ENCODE measurements around the gene ENOX2. TPM values are rescaled to one million over a fixed set of nuclear protein-coding genes. Genes with fewer than 3 reads are reported as not detected.

The ENOX2 gene
- total and polyA plus RNA-seq, 2 of the 13 experiments (the other 11 are each of a cell fraction or from before 2014, with no cell fraction given), result 5.9 to 8.5 TPM

DNA sequence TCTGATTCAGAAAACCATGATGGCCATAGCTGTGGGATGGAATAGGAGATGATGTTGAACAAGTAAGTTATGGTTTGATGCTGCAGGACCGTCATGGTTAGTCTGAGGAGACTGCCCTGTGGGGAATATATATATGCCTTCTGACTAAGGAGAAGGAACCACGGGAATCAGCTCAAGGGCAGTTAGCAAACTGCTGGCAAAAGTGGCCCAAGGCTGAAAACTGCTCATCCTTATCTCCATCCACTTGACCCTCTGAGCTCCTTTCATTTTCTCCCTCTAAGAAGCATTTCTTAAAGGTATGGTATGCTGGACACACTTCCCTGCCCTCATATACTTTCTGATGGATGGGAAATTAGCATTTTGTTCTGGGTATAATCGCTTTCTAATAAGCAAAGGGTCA lies 161.9 kb downstream of the ENOX2 start:
- no peak overlapping the region for H2AFZ ChIP-seq (ENCODE audit: low read length)
- no peak overlapping the region for H3K4me2 ChIP-seq (ENCODE audit: low read depth, low read length)
- in situ Hi-C loops (cut with HindIII; ENCODE audit: extremely low pct_ligation_motif_present, low pct_unique_long_range_greater_than_20kb) (no loop called here), intact Hi-C loops (cut with micrococcal nuclease; ENCODE audit: unreplicated experiment) (no loop called here)
- WGBS (ENCODE audit: low lambda C conversion rate), result 100% methylated on average over 2 of the region's 3 CpGs
- H3K27ac ChIP-seq (ENCODE audit: extremely low read length, insufficient read depth, low read length), result no peak overlapping the region
- no peaks in the 10 kb centered on the region for H3K9me3 ChIP-seq (ENCODE audit: low read length)
- no peaks in the 10 kb centered on the region for H3K27me3 ChIP-seq (ENCODE audit: control insufficient read depth in 1 of 2, insufficient read depth in 2 of 2, low read length in 2 of 2)
- H3K79me2 ChIP-seq (ENCODE audit: insufficient read depth, low read length), result no peaks in the 10 kb centered on the region
- no peak for FAIRE-seq
- no peak overlapping the region for H3K4me3 ChIP-seq (replicated peaks in 1 of 3; ENCODE audit: insufficient read depth in 1 of 3, low read depth in 2 of 3, low read length in 3 of 3)
- DNase-seq (ENCODE audit: low spot score), result no peak
- H3K36me3 ChIP-seq (replicated peaks in 1 of 2; ENCODE audit: control insufficient read depth in 1 of 2, insufficient read depth in 2 of 2, low read length in 2 of 2), result no peaks in the 10 kb centered on the region
- BruUV-seq (replicated peaks), result no TSS peak
- H3K4me1 ChIP-seq (ENCODE audit: insufficient read depth, low read length), result no peaks in the 10 kb centered on the region
- POLR2A ChIA-PET, result no interaction called here
- TF ChIP-seq ZNF782 (CRISPR knock-in tag; IDR thresholded peaks at IDR 0.05; ENCODE audit: borderline replicate concordance) (no peak), ZNF446 (CRISPR knock-in tag; IDR thresholded peaks at IDR 0.05) (no peak), ERF (CRISPR knock-in tag; IDR thresholded peaks at IDR 0.05) (no peak), HNRNPL (IDR thresholded peaks at IDR 0.05; ENCODE audit: low read depth, low read length) (no peak), RARG (CRISPR knock-in tag; IDR thresholded peaks at IDR 0.05; ENCODE audit: low read depth) (no peak), ZNF205 (CRISPR knock-in tag; IDR thresholded peaks at IDR 0.05) (no peak), SPEN (CRISPR knock-in tag; IDR thresholded peaks at IDR 0.05; ENCODE audit: low read depth) (no peak), ZFAT (CRISPR knock-in tag; conservative IDR thresholded peaks at IDR 0.05) (no peak), SIN3B (IDR thresholded peaks at IDR 0.05; ENCODE audit: low read length) (no peak), ZNF619 (CRISPR knock-in tag; IDR thresholded peaks at IDR 0.05) (no peak), ZNF17 (CRISPR knock-in tag; IDR thresholded peaks at IDR 0.05) (no peak), ZNF598 (CRISPR knock-in tag; IDR thresholded peaks at IDR 0.05; ENCODE audit: borderline replicate concordance) (no peak)
- TF ChIP-seq, protein P1, sequence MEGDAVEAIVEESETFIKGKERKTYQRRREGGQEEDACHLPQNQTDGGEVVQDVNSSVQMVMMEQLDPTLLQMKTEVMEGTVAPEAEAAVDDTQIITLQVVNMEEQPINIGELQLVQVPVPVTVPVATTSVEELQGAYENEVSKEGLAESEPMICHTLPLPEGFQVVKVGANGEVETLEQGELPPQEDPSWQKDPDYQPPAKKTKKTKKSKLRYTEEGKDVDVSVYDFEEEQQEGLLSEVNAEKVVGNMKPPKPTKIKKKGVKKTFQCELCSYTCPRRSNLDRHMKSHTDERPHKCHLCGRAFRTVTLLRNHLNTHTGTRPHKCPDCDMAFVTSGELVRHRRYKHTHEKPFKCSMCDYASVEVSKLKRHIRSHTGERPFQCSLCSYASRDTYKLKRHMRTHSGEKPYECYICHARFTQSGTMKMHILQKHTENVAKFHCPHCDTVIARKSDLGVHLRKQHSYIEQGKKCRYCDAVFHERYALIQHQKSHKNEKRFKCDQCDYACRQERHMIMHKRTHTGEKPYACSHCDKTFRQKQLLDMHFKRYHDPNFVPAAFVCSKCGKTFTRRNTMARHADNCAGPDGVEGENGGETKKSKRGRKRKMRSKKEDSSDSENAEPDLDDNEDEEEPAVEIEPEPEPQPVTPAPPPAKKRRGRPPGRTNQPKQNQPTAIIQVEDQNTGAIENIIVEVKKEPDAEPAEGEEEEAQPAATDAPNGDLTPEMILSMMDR (CRISPR knock-in tag; IDR thresholded peaks at IDR 0.05), result no peak
- TF ChIP-seq, protein P2, sequence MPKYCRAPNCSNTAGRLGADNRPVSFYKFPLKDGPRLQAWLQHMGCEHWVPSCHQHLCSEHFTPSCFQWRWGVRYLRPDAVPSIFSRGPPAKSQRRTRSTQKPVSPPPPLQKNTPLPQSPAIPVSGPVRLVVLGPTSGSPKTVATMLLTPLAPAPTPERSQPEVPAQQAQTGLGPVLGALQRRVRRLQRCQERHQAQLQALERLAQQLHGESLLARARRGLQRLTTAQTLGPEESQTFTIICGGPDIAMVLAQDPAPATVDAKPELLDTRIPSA (CRISPR knock-in tag; IDR thresholded peaks at IDR 0.05; ENCODE audit: borderline replicate concordance), result no peak
- TF ChIP-seq, protein P3, sequence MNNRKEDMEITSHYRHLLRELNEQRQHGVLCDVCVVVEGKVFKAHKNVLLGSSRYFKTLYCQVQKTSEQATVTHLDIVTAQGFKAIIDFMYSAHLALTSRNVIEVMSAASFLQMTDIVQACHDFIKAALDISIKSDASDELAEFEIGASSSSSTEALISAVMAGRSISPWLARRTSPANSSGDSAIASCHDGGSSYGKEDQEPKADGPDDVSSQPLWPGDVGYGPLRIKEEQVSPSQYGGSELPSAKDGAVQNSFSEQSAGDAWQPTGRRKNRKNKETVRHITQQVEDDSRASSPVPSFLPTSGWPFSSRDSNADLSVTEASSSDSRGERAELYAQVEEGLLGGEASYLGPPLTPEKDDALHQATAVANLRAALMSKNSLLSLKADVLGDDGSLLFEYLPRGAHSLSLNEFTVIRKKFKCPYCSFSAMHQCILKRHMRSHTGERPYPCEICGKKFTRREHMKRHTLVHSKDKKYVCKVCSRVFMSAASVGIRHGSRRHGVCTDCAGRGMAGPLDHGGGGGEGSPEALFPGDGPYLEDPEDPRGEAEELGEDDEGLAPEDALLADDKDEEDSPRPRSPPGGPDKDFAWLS (CRISPR knock-in tag; IDR thresholded peaks at IDR 0.05; ENCODE audit: borderline replicate concordance), result no peak
- TF ChIP-seq, protein P4, sequence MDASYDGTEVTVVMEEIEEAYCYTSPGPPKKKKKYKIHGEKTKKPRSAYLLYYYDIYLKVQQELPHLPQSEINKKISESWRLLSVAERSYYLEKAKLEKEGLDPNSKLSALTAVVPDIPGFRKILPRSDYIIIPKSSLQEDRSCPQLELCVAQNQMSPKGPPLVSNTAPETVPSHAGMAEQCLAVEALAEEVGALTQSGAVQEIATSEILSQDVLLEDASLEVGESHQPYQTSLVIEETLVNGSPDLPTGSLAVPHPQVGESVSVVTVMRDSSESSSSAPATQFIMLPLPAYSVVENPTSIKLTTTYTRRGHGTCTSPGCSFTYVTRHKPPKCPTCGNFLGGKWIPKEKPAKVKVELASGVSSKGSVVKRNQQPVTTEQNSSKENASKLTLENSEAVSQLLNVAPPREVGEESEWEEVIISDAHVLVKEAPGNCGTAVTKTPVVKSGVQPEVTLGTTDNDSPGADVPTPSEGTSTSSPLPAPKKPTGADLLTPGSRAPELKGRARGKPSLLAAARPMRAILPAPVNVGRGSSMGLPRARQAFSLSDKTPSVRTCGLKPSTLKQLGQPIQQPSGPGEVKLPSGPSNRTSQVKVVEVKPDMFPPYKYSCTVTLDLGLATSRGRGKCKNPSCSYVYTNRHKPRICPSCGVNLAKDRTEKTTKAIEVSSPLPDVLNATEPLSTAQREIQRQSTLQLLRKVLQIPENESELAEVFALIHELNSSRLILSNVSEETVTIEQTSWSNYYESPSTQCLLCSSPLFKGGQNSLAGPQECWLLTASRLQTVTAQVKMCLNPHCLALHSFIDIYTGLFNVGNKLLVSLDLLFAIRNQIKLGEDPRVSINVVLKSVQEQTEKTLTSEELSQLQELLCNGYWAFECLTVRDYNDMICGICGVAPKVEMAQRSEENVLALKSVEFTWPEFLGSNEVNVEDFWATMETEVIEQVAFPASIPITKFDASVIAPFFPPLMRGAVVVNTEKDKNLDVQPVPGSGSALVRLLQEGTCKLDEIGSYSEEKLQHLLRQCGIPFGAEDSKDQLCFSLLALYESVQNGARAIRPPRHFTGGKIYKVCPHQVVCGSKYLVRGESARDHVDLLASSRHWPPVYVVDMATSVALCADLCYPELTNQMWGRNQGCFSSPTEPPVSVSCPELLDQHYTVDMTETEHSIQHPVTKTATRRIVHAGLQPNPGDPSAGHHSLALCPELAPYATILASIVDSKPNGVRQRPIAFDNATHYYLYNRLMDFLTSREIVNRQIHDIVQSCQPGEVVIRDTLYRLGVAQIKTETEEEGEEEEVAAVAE (CRISPR knock-in tag; IDR thresholded peaks at IDR 0.05; ENCODE audit: borderline replicate concordance), result no peak
- no peaks in the 10 kb centered on the region for H4K20me1 ChIP-seq (ENCODE audit: insufficient read depth, low read length)
- CTCF ChIA-PET (ENCODE audit: low intra/inter-chr PET ratio, low total read pairs), result no interaction called here
- no peak overlapping the region for H3K9ac ChIP-seq (ENCODE audit: insufficient read depth, low read depth, low read length)
- ATAC-seq, result no peak

All from HepG2 (cell line).